ENCODE results near the gene LRRC66. TPM values are rescaled to one million over a fixed set of nuclear protein-coding genes. Genes with fewer than 3 reads are reported as not detected.

LRRC66 gene
- total and polyA plus RNA-seq, 7 donors: 0.36 to 3.9 (median 1.6) TPM

- intact Hi-C loops (cut with DNase I): no loop called here
- TF ChIP-seq POLR2AphosphoS5 (IDR thresholded peaks at IDR 0.05) (no peak), POLR2A (IDR thresholded peaks at IDR 0.05) (no peak), CTCF (IDR thresholded peaks at IDR 0.05) (no peak), EP300 (IDR thresholded peaks at IDR 0.05) (no peak)
- H3K9me3 ChIP-seq: no peaks in the 10 kb centered on the region
These were observed 24.9 kb upstream of the LRRC66 start for GRCh38 chr4:52045028-52045427.

GRCh38 chr4:52038103-52038912 is 18.1 kb upstream of the LRRC66 start, which contains the start of gene SGCB:
Gene SGCB (minus strand): TSS chr4:52038299. CDS start chr4:52038259, 40 bp downstream.
- Histone ChIP-seq H3K36me3 (no peaks in the 10 kb centered on the region), H3K27me3 (no peaks in the 10 kb centered on the region), H3K4me3 (peak within 1 kb of the TSS; percentile 48 to 92 (median 86)), H3K27ac (peak within 1 kb of the TSS; percentile 79 to 90 (median 83)), H3K4me1 (peaks cover 0 to 35% (median 22%) of the 10 kb centered on the region in 4 donors), H3K9me3 (no peaks in the 10 kb centered on the region)
- intact Hi-C loops (cut with DNase I): loop anchor here (2.0 kb wide), 1 partner anchor 196 kb away; the partner anchor contains the start of gene DCUN1D4
- peak; percentile 78 for DNase-seq
- TF ChIP-seq CTCF (IDR thresholded peaks at IDR 0.05) (peak in 1 of 4 experiments; percentile 5), POLR2A (IDR thresholded peaks at IDR 0.05) (no peak), EP300 (IDR thresholded peaks at IDR 0.05) (no peak), POLR2AphosphoS5 (IDR thresholded peaks at IDR 0.05) (peak in 1 of 4 donors; percentile 21)
- 4 to 5% methylated on average over 70 of the region's 70 CpGs for WGBS, 2 donors

More at GRCh38 chr4:52045028-52045427, 24.9 kb upstream of the LRRC66 start:
- Histone ChIP-seq H3K36me3 (no peaks in the 10 kb centered on the region), H3K4me3 (no peak overlapping the region), H3K4me1 (no peaks in the 10 kb centered on the region), H3K27ac (no peak overlapping the region), H3K27me3 (peaks cover 0 to 4% (median 0%) of the 10 kb centered on the region in 3 donors)
- DNase-seq: no peak
- 95 to 98% methylated on average over 1 of the region's 1 CpG for WGBS, 2 donors

- Histone ChIP-seq H3K4me1 (peaks cover 0 to 41% (median 24%) of the 10 kb centered on the region in 4 donors), H3K9me3 (no peaks in the 10 kb centered on the region), H3K27me3 (no peaks in the 10 kb centered on the region), H3K27ac (peak overlapping the region; percentile 79 to 90 (median 83)), H3K4me3 (peak overlapping the region; percentile 48 to 92 (median 86)), H3K36me3 (peaks cover 0 to under 1% (median 0%) of the 10 kb centered on the region in 4 donors)
- intact Hi-C loops (cut with DNase I): loop anchor here (2.0 kb wide), 1 partner anchor 195 kb away; the partner anchor contains the start of gene DCUN1D4
- peak; percentile 67 for DNase-seq
- 1% methylated on average over 25 of the region's 25 CpGs for WGBS, 2 donors
- TF ChIP-seq CTCF (IDR thresholded peaks at IDR 0.05) (no peak), POLR2A (IDR thresholded peaks at IDR 0.05) (no peak), POLR2AphosphoS5 (IDR thresholded peaks at IDR 0.05) (no peak), EP300 (IDR thresholded peaks at IDR 0.05) (no peak)
These were observed 17.5 kb upstream of the LRRC66 start for GRCh38 chr4:52037689-52038102.

GRCh38 chr4:52036886-52037530 is 16.8 kb upstream of the LRRC66 start:
- H3K27ac ChIP-seq: peak overlapping the region in 3 of 4 donors; percentile 82 to 90 (median 84)
- no peaks in the 10 kb centered on the region for H3K27me3 ChIP-seq
- TF ChIP-seq EP300 (IDR thresholded peaks at IDR 0.05) (no peak), POLR2A (IDR thresholded peaks at IDR 0.05) (no peak), CTCF (IDR thresholded peaks at IDR 0.05) (no peak), POLR2AphosphoS5 (IDR thresholded peaks at IDR 0.05) (no peak)
- no peaks in the 10 kb centered on the region for H3K9me3 ChIP-seq
- WGBS, 2 donors: 38 to 54% methylated on average over 7 of the region's 7 CpGs
- DNase-seq: no peak
- peaks cover 0 to 41% (median 24%) of the 10 kb centered on the region in 4 donors for H3K4me1 ChIP-seq
- intact Hi-C loops (cut with DNase I): no loop called here
- peaks cover 0 to 7% (median 0%) of the 10 kb centered on the region in 4 donors for H3K36me3 ChIP-seq
- H3K4me3 ChIP-seq: peak overlapping the region; percentile 48 to 92 (median 86)
